ENCODE results near the gene SLC12A2. TPM values are rescaled to one million over a fixed set of nuclear protein-coding genes. Genes with fewer than 3 reads are reported as not detected.

SLC12A2 gene
- polyA plus RNA-seq, 6 donors from 2014 or later, result 7.3 to 18.7 (median 11.3) TPM

- Mint-ChIP-seq H3K9me3 (no peaks in the 10 kb centered on the region), H3K36me3 (peaks cover 0 to 3% of the 10 kb centered on the region in 2 donors), H3K27ac (peak overlapping the region in 5 of 6 donors; percentile 40 to 98 (median 97)), H3K27me3 (no peaks in the 10 kb centered on the region), H3K4me3 (peak overlapping the region in 7 of 8 donors; percentile 83 to 97 (median 91)), H3K4me1 (peaks cover 35 to 58% (median 47%) of the 10 kb centered on the region in 3 donors)
- DNase-seq, result no peak
- ATAC-seq (ENCODE audit: low read depth in 2 of 2), result no peak
These were observed 2.3 kb upstream of the SLC12A2 start for GRCh38 chr5:128081111-128081851.

GRCh38 chr5:128082551-128083032 lies 974 bp upstream of the SLC12A2 start:
- Mint-ChIP-seq H3K4me3 (peak overlapping the region; percentile 83 to 97 (median 92)), H3K9me3 (no peaks in the 10 kb centered on the region), H3K4me1 (peaks cover 43 to 65% (median 56%) of the 10 kb centered on the region in 3 donors), H3K36me3 (peaks cover 3 to 7% of the 10 kb centered on the region in 2 donors), H3K27me3 (no peaks in the 10 kb centered on the region), H3K27ac (peak overlapping the region; percentile 84 to 98 (median 97))
- no peak for DNase-seq
- ATAC-seq (ENCODE audit: low read depth in 2 of 2), result peak; percentile 24 to 33

GRCh38 chr5:128083811-128084227 lies 253 bp downstream of the SLC12A2 start:
- DNase-seq (no peak), ATAC-seq (ENCODE audit: low read depth in 2 of 2) (peak; percentile 24 to 27)
- peaks cover 3 to 11% of the 10 kb centered on the region in 2 donors for H3K36me3 Mint-ChIP-seq
- H3K4me3 Mint-ChIP-seq, result peak overlapping the region in 5 of 8 donors; percentile 27 to 91 (median 75)
- peak overlapping the region in 1 of 6 donors; percentile 90 for H3K27ac Mint-ChIP-seq
- H3K9me3 Mint-ChIP-seq, result no peaks in the 10 kb centered on the region
- H3K4me1 Mint-ChIP-seq, result peaks cover 48 to 65% (median 63%) of the 10 kb centered on the region in 3 donors
- H3K27me3 Mint-ChIP-seq, result no peaks in the 10 kb centered on the region

GRCh38 chr5:128084228-128085167 lies 932 bp downstream of the SLC12A2 start:
- peaks cover 43 to 61% (median 57%) of the 10 kb centered on the region in 3 donors for H3K4me1 Mint-ChIP-seq
- peak overlapping the region; percentile 84 to 98 (median 94) for H3K4me3 Mint-ChIP-seq
- no peaks in the 10 kb centered on the region for H3K9me3 Mint-ChIP-seq
- H3K27ac Mint-ChIP-seq, result peak overlapping the region; percentile 51 to 95 (median 89)
- DNase-seq (peak; percentile 42), ATAC-seq (ENCODE audit: low read depth in 2 of 2) (peak; percentile 2 to 3)
- H3K36me3 Mint-ChIP-seq, result peaks cover 3 to 11% of the 10 kb centered on the region in 2 donors
- no peaks in the 10 kb centered on the region for H3K27me3 Mint-ChIP-seq

- no peak for ATAC-seq (ENCODE audit: low read depth in 2 of 2)
- Mint-ChIP-seq H3K36me3 (peaks cover 2 to 11% of the 10 kb centered on the region in 2 donors), H3K27me3 (no peaks in the 10 kb centered on the region), H3K27ac (peak overlapping the region in 2 of 6 donors; percentile 74 to 95), H3K4me1 (peaks cover 40 to 60% (median 53%) of the 10 kb centered on the region in 3 donors), H3K4me3 (peak overlapping the region; percentile 84 to 98 (median 94)), H3K9me3 (no peaks in the 10 kb centered on the region)
- DNase-seq, result no peak
These were observed 1.8 kb downstream of the SLC12A2 start for GRCh38 chr5:128085413-128085812.

GRCh38 chr5:128091579-128091978 lies 8.0 kb downstream of the SLC12A2 start:
- Mint-ChIP-seq H3K4me3 (no peak overlapping the region), H3K27ac (no peak overlapping the region), H3K27me3 (no peaks in the 10 kb centered on the region), H3K4me1 (peaks cover 38 to 41% (median 39%) of the 10 kb centered on the region in 3 donors), H3K36me3 (peaks cover 25% of the 10 kb centered on the region in 2 donors), H3K9me3 (peaks cover under 1 to 7% (median 2%) of the 10 kb centered on the region in 7 donors)
- DNase-seq, result no peak
- no peak for ATAC-seq (ENCODE audit: low read depth in 2 of 2)

- H3K27me3 Mint-ChIP-seq, result no peaks in the 10 kb centered on the region
- H3K36me3 Mint-ChIP-seq, result peaks cover 23 to 29% of the 10 kb centered on the region in 2 donors
- peaks cover 33 to 37% (median 35%) of the 10 kb centered on the region in 3 donors for H3K4me1 Mint-ChIP-seq
- H3K27ac Mint-ChIP-seq, result peak overlapping the region in 2 of 6 donors; percentile 22 to 26
- H3K4me3 Mint-ChIP-seq, result no peak overlapping the region
- no peak for ATAC-seq (ENCODE audit: low read depth in 2 of 2)
- no peak for DNase-seq
- peaks cover 2 to 8% (median 7%) of the 10 kb centered on the region in 7 donors for H3K9me3 Mint-ChIP-seq
These were observed 8.6 kb downstream of the SLC12A2 start for GRCh38 chr5:128092144-128092543.

GRCh38 chr5:128093368-128093767 lies 9.8 kb downstream of the SLC12A2 start:
- peak overlapping the region in 3 of 6 donors; percentile 12 to 74 (median 58) for H3K27ac Mint-ChIP-seq
- no peak for ATAC-seq (ENCODE audit: low read depth in 2 of 2)
- H3K4me3 Mint-ChIP-seq, result no peak overlapping the region
- H3K36me3 Mint-ChIP-seq, result peaks cover 22 to 39% of the 10 kb centered on the region in 2 donors
- peaks cover 25 to 26% (median 26%) of the 10 kb centered on the region in 3 donors for H3K4me1 Mint-ChIP-seq
- H3K9me3 Mint-ChIP-seq, result peaks cover 3 to 20% (median 16%) of the 10 kb centered on the region in 7 donors
- no peak for DNase-seq
- no peaks in the 10 kb centered on the region for H3K27me3 Mint-ChIP-seq

GRCh38 chr5:128097224-128097623 lies 13.7 kb downstream of the SLC12A2 start:
- Mint-ChIP-seq H3K36me3 (peaks cover 29 to 43% of the 10 kb centered on the region in 2 donors), H3K9me3 (peaks cover 0 to 27% (median 21%) of the 10 kb centered on the region in 7 donors), H3K4me3 (no peak overlapping the region), H3K4me1 (peaks cover 11 to 15% (median 14%) of the 10 kb centered on the region in 3 donors), H3K27ac (no peak overlapping the region), H3K27me3 (no peaks in the 10 kb centered on the region)
- DNase-seq, result no peak
- no peak for ATAC-seq (ENCODE audit: low read depth in 2 of 2)

GRCh38 chr5:128097781-128098180 lies 14.2 kb downstream of the SLC12A2 start:
- Mint-ChIP-seq H3K36me3 (peaks cover 29 to 40% of the 10 kb centered on the region in 2 donors), H3K4me3 (peak overlapping the region in 1 of 8 donors; percentile 15), H3K27ac (no peak overlapping the region), H3K4me1 (peaks cover 11 to 13% (median 12%) of the 10 kb centered on the region in 3 donors), H3K9me3 (peaks cover 0 to 27% (median 21%) of the 10 kb centered on the region in 7 donors), H3K27me3 (no peaks in the 10 kb centered on the region)
- ATAC-seq (ENCODE audit: low read depth in 2 of 2), result no peak
- no peak for DNase-seq

- Mint-ChIP-seq H3K27me3 (no peaks in the 10 kb centered on the region), H3K4me3 (no peak overlapping the region)
- ATAC-seq (ENCODE audit: low read depth in 2 of 2), result no peak
These were observed 16.4 kb downstream of the SLC12A2 start for GRCh38 chr5:128099944-128100343.

GRCh38 chr5:128100860-128101557 lies 17.4 kb downstream of the SLC12A2 start:
- Mint-ChIP-seq H3K36me3 (peaks cover 21 to 33% of the 10 kb centered on the region in 2 donors), H3K4me1 (peaks cover 6 to 16% (median 7%) of the 10 kb centered on the region in 3 donors), H3K4me3 (no peak overlapping the region), H3K27me3 (no peaks in the 10 kb centered on the region), H3K9me3 (peaks cover 0 to 27% (median 20%) of the 10 kb centered on the region in 7 donors), H3K27ac (no peak overlapping the region)
- DNase-seq (no peak), ATAC-seq (ENCODE audit: low read depth in 2 of 2) (no peak)

More at GRCh38 chr5:128099944-128100343, 16.4 kb downstream of the SLC12A2 start:
- Mint-ChIP-seq H3K4me1 (peaks cover under 1 to 8% (median 3%) of the 10 kb centered on the region in 3 donors), H3K36me3 (peaks cover 21 to 37% of the 10 kb centered on the region in 2 donors), H3K27ac (no peak overlapping the region), H3K9me3 (peaks cover 0 to 27% (median 21%) of the 10 kb centered on the region in 7 donors)
- no peak for DNase-seq

All from naive B cell (primary cell).